HL-60 (cell line): ENCODE data around the gene NTRK2.

ENCODE experiments used
- DNase-seq, 2 experiments: peaks; one replicate each; pipeline ENCODE4 v3.0.0-alpha.2; 2010 to 2020; ENCODE audit warnings: low read depth in 1 of 2, low spot score in 1 of 2
- H3K27ac ChIP-seq: fragments of 250-450 bp; sonication (Bioruptor Pico); replicated peaks from 2 replicates; pipeline ENCODE4 v1.5.1; 2020; ENCODE audit warnings: mild to moderate bottlenecking, moderate library complexity
- H3K27me3 ChIP-seq: fragments of 250-450 bp; sonication (Bioruptor Pico); 2 replicates; pipeline ENCODE4 v1.5.1; 2021; ENCODE audit warnings: mild to moderate bottlenecking, moderate library complexity; ENCODE audit not compliant: insufficient read depth, poor library complexity, severe bottlenecking
- H3K4me3 ChIP-seq: replicated peaks from 2 replicates; pipeline ENCODE4 v1.5.1; 2011; ENCODE audit warnings: mild to moderate bottlenecking, control low read depth, low read length; ENCODE audit not compliant: insufficient read depth
- GABPA ChIP-seq: IDR thresholded peaks from 2 replicates; pipeline ENCODE4 v1.6.1; 2012; ENCODE audit warnings: low read depth
- POLR2AphosphoS5 ChIP-seq: IDR thresholded peaks from 2 replicates; pipeline ENCODE4 v1.6.1; 2012; ENCODE audit warnings: low read depth
- SPI1 ChIP-seq: IDR thresholded peaks from 2 replicates; pipeline ENCODE4 v1.6.1; 2012; ENCODE audit warnings: low read depth, mild to moderate bottlenecking, borderline replicate concordance
- TF ChIP-seq, protein P1 (sequence below): IDR thresholded peaks from one replicate; pipeline ENCODE4 v1.5.1; 2011; ENCODE audit warnings: low read length, control low read depth, inconsistent platforms; ENCODE audit not compliant: insufficient read depth
- TF ChIP-seq, protein P2 (sequence below): IDR thresholded peaks from 2 replicates; pipeline ENCODE4 v1.6.1; 2012; ENCODE audit warnings: low read depth; ENCODE audit not compliant: insufficient replicate concordance

Gene NTRK2

DNA sequence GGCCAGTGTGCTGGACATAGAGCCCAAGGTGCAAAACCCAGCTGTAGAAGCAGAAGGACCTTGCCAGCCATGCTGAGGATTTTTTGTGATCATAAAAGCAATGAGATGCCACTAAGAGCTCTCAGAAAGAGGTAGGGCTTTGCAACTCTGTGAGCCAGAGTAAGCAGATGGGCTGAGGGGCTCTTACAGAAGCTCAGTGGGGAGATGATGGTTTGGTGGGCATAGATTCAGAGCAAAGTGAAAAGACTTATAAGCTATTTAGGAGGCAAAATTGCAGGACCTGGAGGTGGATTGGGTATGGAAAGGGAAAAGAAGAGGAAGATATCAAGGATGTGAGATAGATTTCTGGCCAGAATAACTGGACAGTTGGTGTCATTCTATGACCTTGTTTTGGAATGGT is 302.0 kb downstream of the NTRK2 start:
- no peak for TF ChIP-seq SPI1
- TF ChIP-seq, protein P1, sequence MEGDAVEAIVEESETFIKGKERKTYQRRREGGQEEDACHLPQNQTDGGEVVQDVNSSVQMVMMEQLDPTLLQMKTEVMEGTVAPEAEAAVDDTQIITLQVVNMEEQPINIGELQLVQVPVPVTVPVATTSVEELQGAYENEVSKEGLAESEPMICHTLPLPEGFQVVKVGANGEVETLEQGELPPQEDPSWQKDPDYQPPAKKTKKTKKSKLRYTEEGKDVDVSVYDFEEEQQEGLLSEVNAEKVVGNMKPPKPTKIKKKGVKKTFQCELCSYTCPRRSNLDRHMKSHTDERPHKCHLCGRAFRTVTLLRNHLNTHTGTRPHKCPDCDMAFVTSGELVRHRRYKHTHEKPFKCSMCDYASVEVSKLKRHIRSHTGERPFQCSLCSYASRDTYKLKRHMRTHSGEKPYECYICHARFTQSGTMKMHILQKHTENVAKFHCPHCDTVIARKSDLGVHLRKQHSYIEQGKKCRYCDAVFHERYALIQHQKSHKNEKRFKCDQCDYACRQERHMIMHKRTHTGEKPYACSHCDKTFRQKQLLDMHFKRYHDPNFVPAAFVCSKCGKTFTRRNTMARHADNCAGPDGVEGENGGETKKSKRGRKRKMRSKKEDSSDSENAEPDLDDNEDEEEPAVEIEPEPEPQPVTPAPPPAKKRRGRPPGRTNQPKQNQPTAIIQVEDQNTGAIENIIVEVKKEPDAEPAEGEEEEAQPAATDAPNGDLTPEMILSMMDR = no peak
- TF ChIP-seq GABPA = no peak
- no peak for TF ChIP-seq POLR2AphosphoS5
- TF ChIP-seq, protein P2, sequence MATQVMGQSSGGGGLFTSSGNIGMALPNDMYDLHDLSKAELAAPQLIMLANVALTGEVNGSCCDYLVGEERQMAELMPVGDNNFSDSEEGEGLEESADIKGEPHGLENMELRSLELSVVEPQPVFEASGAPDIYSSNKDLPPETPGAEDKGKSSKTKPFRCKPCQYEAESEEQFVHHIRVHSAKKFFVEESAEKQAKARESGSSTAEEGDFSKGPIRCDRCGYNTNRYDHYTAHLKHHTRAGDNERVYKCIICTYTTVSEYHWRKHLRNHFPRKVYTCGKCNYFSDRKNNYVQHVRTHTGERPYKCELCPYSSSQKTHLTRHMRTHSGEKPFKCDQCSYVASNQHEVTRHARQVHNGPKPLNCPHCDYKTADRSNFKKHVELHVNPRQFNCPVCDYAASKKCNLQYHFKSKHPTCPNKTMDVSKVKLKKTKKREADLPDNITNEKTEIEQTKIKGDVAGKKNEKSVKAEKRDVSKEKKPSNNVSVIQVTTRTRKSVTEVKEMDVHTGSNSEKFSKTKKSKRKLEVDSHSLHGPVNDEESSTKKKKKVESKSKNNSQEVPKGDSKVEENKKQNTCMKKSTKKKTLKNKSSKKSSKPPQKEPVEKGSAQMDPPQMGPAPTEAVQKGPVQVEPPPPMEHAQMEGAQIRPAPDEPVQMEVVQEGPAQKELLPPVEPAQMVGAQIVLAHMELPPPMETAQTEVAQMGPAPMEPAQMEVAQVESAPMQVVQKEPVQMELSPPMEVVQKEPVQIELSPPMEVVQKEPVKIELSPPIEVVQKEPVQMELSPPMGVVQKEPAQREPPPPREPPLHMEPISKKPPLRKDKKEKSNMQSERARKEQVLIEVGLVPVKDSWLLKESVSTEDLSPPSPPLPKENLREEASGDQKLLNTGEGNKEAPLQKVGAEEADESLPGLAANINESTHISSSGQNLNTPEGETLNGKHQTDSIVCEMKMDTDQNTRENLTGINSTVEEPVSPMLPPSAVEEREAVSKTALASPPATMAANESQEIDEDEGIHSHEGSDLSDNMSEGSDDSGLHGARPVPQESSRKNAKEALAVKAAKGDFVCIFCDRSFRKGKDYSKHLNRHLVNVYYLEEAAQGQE = no peak
- no peak overlapping the region for H3K4me3 ChIP-seq
- H3K27ac ChIP-seq = no peak overlapping the region
- no peaks in the 10 kb centered on the region for H3K27me3 ChIP-seq
- no peak for DNase-seq

DNA sequence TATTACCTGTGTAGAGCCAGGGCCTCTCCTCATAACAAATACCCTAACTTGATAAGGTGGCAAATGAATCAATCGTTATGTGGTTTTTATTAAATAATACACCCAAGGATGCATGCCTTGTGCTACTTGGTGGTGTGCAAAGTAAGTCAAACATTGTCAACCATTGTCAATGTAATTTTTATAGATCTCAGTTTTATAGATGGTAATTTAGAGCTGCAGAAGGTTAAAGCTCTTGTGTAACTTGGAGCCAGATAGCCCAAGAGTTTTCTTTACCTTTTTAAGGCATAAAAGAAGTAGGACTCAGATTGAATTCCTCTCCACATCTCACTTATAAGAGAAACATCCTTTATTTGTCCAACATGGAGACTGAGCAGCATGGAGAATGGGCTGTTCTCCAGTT is 304.7 kb downstream of the NTRK2 start:
- no peak for TF ChIP-seq SPI1
- TF ChIP-seq, protein P1 = no peak
- no peak for TF ChIP-seq GABPA
- no peak for TF ChIP-seq POLR2AphosphoS5
- TF ChIP-seq, protein P2 = no peak
- DNase-seq = no peak
- H3K27me3 ChIP-seq = no peaks in the 10 kb centered on the region

DNA sequence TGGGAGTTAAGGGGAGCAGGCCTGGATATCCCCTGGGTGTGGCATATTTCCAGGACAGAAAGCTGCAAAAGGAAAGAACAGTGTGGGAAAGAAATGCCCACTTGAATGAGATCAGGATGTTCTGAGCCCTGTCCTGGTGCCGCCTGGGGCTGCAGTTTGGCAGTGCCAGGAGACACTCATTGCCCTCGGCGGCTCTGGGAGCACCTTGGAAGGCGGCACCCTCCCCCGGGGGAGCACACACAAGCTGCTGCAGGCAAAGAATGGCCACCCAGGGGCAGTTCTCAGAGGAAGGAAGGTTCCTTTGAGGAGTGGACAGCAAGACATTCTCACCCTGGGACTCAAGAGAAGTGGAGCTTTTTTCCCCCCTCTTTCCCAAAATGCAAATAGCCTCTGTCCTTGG is 305.3 kb downstream of the NTRK2 start:
- DNase-seq = no peak
- no peak for TF ChIP-seq GABPA
- TF ChIP-seq SPI1 = no peak
- TF ChIP-seq, protein P1 = no peak
- TF ChIP-seq, protein P2 = no peak

More for the DNA sequence above, 304.7 kb downstream of the NTRK2 start:
- no peak overlapping the region for H3K27ac ChIP-seq
- no peak overlapping the region for H3K4me3 ChIP-seq

More for the DNA sequence above, 305.3 kb downstream of the NTRK2 start:
- Histone ChIP-seq H3K27me3 (no peaks in the 10 kb centered on the region), H3K27ac (no peak overlapping the region), H3K4me3 (no peak overlapping the region)
